ENCODE results near the gene RSRC1.

- TF ChIP-seq CTCF (IDR thresholded peaks at IDR 0.05 in 8 of 11, conservative IDR thresholded peaks at IDR 0.05 in 3 of 11) (no peak), POLR2AphosphoS5 (IDR thresholded peaks at IDR 0.05) (no peak), POLR2A (IDR thresholded peaks at IDR 0.05) (no peak)
Measured at GRCh38 chr3:158407844-158408517, 298.1 kb downstream of the RSRC1 start.

Data from spleen (tissue), 7 donors.